Adrenal gland (tissue), 5 donors: ENCODE measurements around the gene CAPRIN1.

Source experiments
- POLR2A ChIP-seq, 2 donors: fragments of 450-650 bp; IDR thresholded peaks; one replicate each; pipeline ENCODE4 v1.6.1; 2017; ENCODE audit warnings: antibody characterized with exemption in 2 of 2, mild to moderate bottlenecking in 2 of 2, moderate library complexity in 1 of 2
- TF ChIP-seq, protein P1 (sequence below), 6 experiments: fragments of 450-650 bp in 4 of 6; fragments of 200-600 bp in 2 of 6; sonication (generic) in 1 of 6; IDR thresholded peaks; 1 replicate in 5 of 6; 2 replicates in 1 of 6; pipeline versions ENCODE4 v1.5.1 to v1.8.0; 2016 to 2021; ENCODE audit warnings: antibody characterized with exemption in 6 of 6, mild to moderate bottlenecking in 2 of 6, moderate library complexity in 1 of 6
- donor health status: DM: no; HTN: no; CAD: no.

- TF ChIP-seq, protein P1, sequence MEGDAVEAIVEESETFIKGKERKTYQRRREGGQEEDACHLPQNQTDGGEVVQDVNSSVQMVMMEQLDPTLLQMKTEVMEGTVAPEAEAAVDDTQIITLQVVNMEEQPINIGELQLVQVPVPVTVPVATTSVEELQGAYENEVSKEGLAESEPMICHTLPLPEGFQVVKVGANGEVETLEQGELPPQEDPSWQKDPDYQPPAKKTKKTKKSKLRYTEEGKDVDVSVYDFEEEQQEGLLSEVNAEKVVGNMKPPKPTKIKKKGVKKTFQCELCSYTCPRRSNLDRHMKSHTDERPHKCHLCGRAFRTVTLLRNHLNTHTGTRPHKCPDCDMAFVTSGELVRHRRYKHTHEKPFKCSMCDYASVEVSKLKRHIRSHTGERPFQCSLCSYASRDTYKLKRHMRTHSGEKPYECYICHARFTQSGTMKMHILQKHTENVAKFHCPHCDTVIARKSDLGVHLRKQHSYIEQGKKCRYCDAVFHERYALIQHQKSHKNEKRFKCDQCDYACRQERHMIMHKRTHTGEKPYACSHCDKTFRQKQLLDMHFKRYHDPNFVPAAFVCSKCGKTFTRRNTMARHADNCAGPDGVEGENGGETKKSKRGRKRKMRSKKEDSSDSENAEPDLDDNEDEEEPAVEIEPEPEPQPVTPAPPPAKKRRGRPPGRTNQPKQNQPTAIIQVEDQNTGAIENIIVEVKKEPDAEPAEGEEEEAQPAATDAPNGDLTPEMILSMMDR (IDR thresholded peaks at IDR 0.05), result no peak
- no peak for TF ChIP-seq POLR2A (IDR thresholded peaks at IDR 0.05)
These were observed 12.8 kb downstream of the CAPRIN1 start for GRCh38 chr11:34064291-34064690.
